NT2/D1 (cell line): ENCODE results near the gene CREB5.

Experiments
- DNase-seq: peaks from one replicate; pipeline ENCODE4 v3.0.0-alpha.2; 2011; ENCODE audit warnings: low read depth, low spot score
- H3K27me3 ChIP-seq: 2 replicates; pipeline ENCODE4 v1.6.0; 2011; ENCODE audit warnings: mild to moderate bottlenecking; ENCODE audit not compliant: insufficient read length, insufficient read depth
- H3K36me3 ChIP-seq: 2 replicates; pipeline ENCODE4 v1.6.1; 2011; ENCODE audit warnings: mild to moderate bottlenecking, low read length, mixed read lengths; ENCODE audit not compliant: insufficient read depth, insufficient read length
- H3K4me1 ChIP-seq: 2 replicates; pipeline ENCODE4 v1.5.1; 2011; ENCODE audit not compliant: insufficient read depth, insufficient read length
- H3K4me3 ChIP-seq: 2 replicates; pipeline ENCODE4 v1.5.1; 2011; ENCODE audit warnings: low read depth; ENCODE audit not compliant: insufficient read length
- H3K9ac ChIP-seq: 2 replicates; pipeline ENCODE4 v1.6.0; 2011; ENCODE audit warnings: low read depth; ENCODE audit not compliant: insufficient read length
- H3K9me3 ChIP-seq: 2 replicates; pipeline ENCODE4 v1.5.1; 2011; ENCODE audit warnings: mild to moderate bottlenecking, low read length; ENCODE audit not compliant: insufficient read depth
- SUZ12 ChIP-seq: IDR thresholded peaks from 2 replicates; pipeline ENCODE4 v1.6.1; 2011; ENCODE audit not compliant: insufficient read length, insufficient read depth; ENCODE audit errors: extremely low read depth
- YY1 ChIP-seq: IDR thresholded peaks from 2 replicates; pipeline ENCODE4 v1.6.1; 2011; ENCODE audit not compliant: insufficient read length, insufficient read depth
- ZNF274 ChIP-seq: IDR thresholded peaks from 2 replicates; pipeline ENCODE4 v1.6.1; 2011; ENCODE audit warnings: mild to moderate bottlenecking, low read depth, low read length

CREB5 gene

GRCh38 chr7:28503396-28503795, 91.1 kb downstream of the CREB5 start:
- Histone ChIP-seq H3K36me3 (no peaks in the 10 kb centered on the region), H3K4me1 (no peaks in the 10 kb centered on the region), H3K27me3 (no peaks in the 10 kb centered on the region), H3K9me3 (no peaks in the 10 kb centered on the region), H3K9ac (no peak overlapping the region), H3K4me3 (no peak overlapping the region)
- DNase-seq, result no peak
- TF ChIP-seq SUZ12, result no peak
- TF ChIP-seq ZNF274, result no peak
- no peak for TF ChIP-seq YY1

GRCh38 chr7:28505014-28505413, 92.7 kb downstream of the CREB5 start:
- no peaks in the 10 kb centered on the region for H3K9me3 ChIP-seq
- no peak for DNase-seq
- no peaks in the 10 kb centered on the region for H3K36me3 ChIP-seq
- no peak for TF ChIP-seq YY1
- no peak for TF ChIP-seq SUZ12
- TF ChIP-seq ZNF274, result no peak
- H3K9ac ChIP-seq, result no peak overlapping the region
- H3K4me1 ChIP-seq, result no peaks in the 10 kb centered on the region
- H3K27me3 ChIP-seq, result no peaks in the 10 kb centered on the region
- H3K4me3 ChIP-seq, result no peak overlapping the region

DNA sequence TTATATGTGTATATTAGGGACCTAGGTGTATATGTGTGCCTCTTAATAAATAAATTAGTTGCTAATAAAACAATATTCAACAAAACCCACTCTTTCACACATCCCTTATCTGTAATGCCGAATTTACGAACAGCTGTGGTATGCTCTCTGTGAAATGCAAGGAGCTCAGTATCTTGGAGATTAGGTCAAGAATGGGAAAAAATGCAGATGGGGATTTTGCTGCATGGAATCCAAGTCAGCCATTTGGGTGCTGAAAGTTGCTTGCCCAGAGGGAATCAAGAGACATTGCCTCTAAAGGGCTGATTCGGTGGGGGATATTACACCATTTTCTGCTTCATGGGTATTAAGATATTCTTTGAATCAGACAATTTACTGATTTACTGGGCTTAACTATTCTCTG, 93.5 kb downstream of the CREB5 start:
- H3K9ac ChIP-seq, result no peak overlapping the region
- no peaks in the 10 kb centered on the region for H3K27me3 ChIP-seq
- H3K4me3 ChIP-seq, result no peak overlapping the region
- H3K36me3 ChIP-seq, result no peaks in the 10 kb centered on the region
- TF ChIP-seq ZNF274 (no peak), YY1 (no peak), SUZ12 (no peak)
- no peak for DNase-seq
- H3K4me1 ChIP-seq, result no peaks in the 10 kb centered on the region
- H3K9me3 ChIP-seq, result no peaks in the 10 kb centered on the region

- Histone ChIP-seq H3K4me1 (no peaks in the 10 kb centered on the region), H3K9me3 (no peaks in the 10 kb centered on the region), H3K36me3 (no peaks in the 10 kb centered on the region), H3K27me3 (no peaks in the 10 kb centered on the region), H3K4me3 (no peak overlapping the region), H3K9ac (no peak overlapping the region)
- TF ChIP-seq SUZ12 (no peak), ZNF274 (no peak), YY1 (no peak)
- no peak for DNase-seq
Observed at GRCh38 chr7:28507525-28508282, 95.4 kb downstream of the CREB5 start.

- Histone ChIP-seq H3K4me3 (no peak overlapping the region), H3K36me3 (no peaks in the 10 kb centered on the region), H3K9me3 (no peaks in the 10 kb centered on the region), H3K27me3 (no peaks in the 10 kb centered on the region), H3K4me1 (no peaks in the 10 kb centered on the region), H3K9ac (no peak overlapping the region)
- DNase-seq, result no peak
- no peak for TF ChIP-seq YY1
- no peak for TF ChIP-seq ZNF274
- no peak for TF ChIP-seq SUZ12
Observed at GRCh38 chr7:28509251-28510025, 97.1 kb downstream of the CREB5 start.

DNA sequence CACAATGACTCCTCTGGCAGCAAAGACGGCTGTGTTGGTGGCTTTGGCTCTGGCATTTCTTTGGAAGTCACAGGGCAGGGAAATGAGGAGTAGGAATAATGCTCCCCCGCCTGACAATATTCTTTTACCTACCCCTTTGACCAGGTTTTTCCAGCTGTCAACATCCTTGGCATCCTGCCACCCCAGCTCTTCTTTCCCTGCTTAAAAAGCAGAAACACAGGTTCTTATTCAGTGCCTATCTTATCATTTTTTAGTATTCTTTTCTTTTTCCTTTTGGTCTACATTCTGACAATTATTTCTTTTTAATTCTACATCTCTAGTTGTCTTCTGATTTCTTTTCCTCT, 97.7 kb downstream of the CREB5 start:
- no peak overlapping the region for H3K9ac ChIP-seq
- no peak overlapping the region for H3K4me3 ChIP-seq
- H3K4me1 ChIP-seq, result no peaks in the 10 kb centered on the region
- H3K27me3 ChIP-seq, result no peaks in the 10 kb centered on the region
- TF ChIP-seq ZNF274, result no peak
- TF ChIP-seq SUZ12, result no peak
- TF ChIP-seq YY1, result no peak
- H3K36me3 ChIP-seq, result no peaks in the 10 kb centered on the region
- no peak for DNase-seq
- H3K9me3 ChIP-seq, result no peaks in the 10 kb centered on the region

- Histone ChIP-seq H3K4me3 (no peak overlapping the region), H3K4me1 (no peaks in the 10 kb centered on the region), H3K9me3 (no peaks in the 10 kb centered on the region), H3K36me3 (no peaks in the 10 kb centered on the region), H3K9ac (no peak overlapping the region), H3K27me3 (no peaks in the 10 kb centered on the region)
- TF ChIP-seq YY1 (no peak), ZNF274 (no peak), SUZ12 (no peak)
- DNase-seq, result no peak
Observed at GRCh38 chr7:28512668-28513440, 100.5 kb downstream of the CREB5 start.
